Measurements from ENCODE around the gene GRID1.

- TF ChIP-seq POLR2A (IDR thresholded peaks at IDR 0.05; ENCODE audit: low read length) (no peak), GATA1 (IDR thresholded peaks at IDR 0.05; ENCODE audit: low read depth, low read length) (no peak)
Measured at GRCh38 chr10:86327954-86328725, 38.5 kb downstream of the GRID1 start.

All from erythroblast (primary cell).